NCI-H1930 (cell line): ENCODE measurements around the gene BSCL2.
"Not testable (repeated sequence)": the region's sequence is repeated elsewhere in the genome, so short reads cannot be mapped to it uniquely, and the experiment has no call there.

ENCODE experiments used
- DNase-seq, 2 experiments: peaks; one replicate each; lab custom pipeline; 2025; lab: John Stamatoyannopoulos, UW

BSCL2 gene

GRCh38 chr11:62656796-62657429 lies 50.3 kb downstream of the BSCL2 start:
- no peak for DNase-seq

- DNase-seq: no peak
Observed at GRCh38 chr11:62654297-62654696, 52.9 kb downstream of the BSCL2 start.

GRCh38 chr11:62652161-62653006 lies 54.8 kb downstream of the BSCL2 start:
- DNase-seq: no peak

- not testable (repeated sequence) for DNase-seq
Observed at GRCh38 chr11:62650283-62650682, 56.9 kb downstream of the BSCL2 start.

- no peak for DNase-seq
Observed at GRCh38 chr11:62649486-62649885, 57.7 kb downstream of the BSCL2 start.

DNA sequence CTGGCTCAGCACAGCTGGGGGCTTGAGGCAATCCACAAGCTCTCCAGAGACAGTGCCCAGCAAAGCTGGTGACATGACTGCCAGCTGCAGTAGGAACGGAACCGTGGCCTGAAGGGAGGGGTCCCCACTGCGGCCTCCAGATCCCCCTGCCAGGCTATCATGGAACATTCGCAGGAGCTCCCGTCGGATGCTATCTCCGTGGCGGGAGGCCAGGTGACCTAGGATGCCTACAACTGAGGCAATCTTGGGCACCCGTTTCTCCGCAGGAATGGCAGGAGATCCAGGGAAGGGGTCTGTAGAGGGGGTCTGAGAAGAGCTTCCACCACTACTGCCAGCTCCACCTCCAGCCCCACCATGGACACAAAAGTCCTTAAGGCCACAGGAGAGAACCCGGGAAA lies 58.3 kb downstream of the BSCL2 start:
- no peak for DNase-seq

GRCh38 chr11:62648185-62648966 lies 58.8 kb downstream of the BSCL2 start:
- no peak for DNase-seq

- DNase-seq: no peak
Observed at GRCh38 chr11:62647609-62648005, 59.6 kb downstream of the BSCL2 start.

- no peak for DNase-seq
Observed at GRCh38 chr11:62646825-62647608, 60.2 kb downstream of the BSCL2 start.

- peak; percentile 96 to 97 for DNase-seq
Observed at GRCh38 chr11:62645946-62646824, 61.0 kb downstream of the BSCL2 start, which contains the start of gene GANAB. GANAB (minus strand) TSS chr11:62646613; CDS start chr11:62646599, 14 bp downstream.

- no peak for DNase-seq
Observed at GRCh38 chr11:62645671-62645945, 61.6 kb downstream of the BSCL2 start.

GRCh38 chr11:62644220-62644619 lies 63.0 kb downstream of the BSCL2 start:
- no peak for DNase-seq
